HG02571 (cell line): ENCODE results near the gene ZFP3.
"Not testable (repeated sequence)": the region's sequence is repeated elsewhere in the genome, so short reads cannot be mapped to it uniquely, and the experiment has no call there.

ENCODE experiments used
- ATAC-seq: cut with Tn5 transposase; IDR thresholded peaks from one replicate; pipeline ENCODE4 v1.9.1; 2021; ENCODE audit warnings: mild to moderate bottlenecking, moderate library complexity; ENCODE audit not compliant: unreplicated experiment

Gene ZFP3

DNA sequence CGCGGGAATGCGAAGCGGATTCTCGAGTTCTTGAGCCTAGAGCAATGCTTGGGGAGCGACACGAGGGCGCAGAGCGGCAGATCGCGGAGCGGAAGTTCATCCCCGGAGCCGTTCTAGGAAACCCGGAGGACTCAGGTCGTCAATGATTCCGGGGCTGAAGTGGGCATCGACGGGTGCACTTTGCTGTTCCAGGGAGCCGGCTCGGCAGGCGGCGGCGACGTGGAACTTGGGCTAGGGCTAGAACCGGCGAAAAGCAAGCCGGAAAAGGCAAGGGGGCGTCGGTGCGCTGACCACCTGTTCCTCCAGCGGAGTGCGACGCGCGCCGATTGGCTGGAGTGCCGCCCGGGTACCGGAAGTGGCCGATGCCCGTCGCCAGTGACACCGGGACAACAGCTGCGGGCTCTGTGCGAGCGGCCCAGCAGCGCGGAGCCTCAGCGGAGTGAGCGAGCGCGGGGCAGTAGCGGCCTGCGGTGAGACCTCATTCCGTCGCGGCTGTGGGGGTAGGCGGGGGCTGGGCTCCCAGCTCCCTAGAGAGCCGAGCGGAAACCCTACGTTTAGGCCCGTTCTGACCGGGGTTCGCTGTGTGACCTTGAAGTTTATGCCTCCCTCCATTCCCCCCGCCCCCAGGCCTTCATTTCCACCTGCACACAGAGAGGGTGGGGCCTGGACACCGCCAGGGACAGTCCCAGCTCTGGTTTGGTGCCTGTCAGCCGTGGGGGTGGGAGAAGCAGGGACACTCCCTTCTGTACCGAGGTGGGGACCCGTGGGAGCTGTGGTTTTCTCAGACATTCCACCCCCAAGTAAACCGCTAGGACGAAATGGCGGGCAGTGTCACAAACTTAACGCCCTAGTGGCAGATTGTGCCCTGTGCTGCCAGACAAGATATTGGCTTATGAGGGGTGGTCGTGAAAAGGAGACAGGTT is at the start of gene ZFP3:
Gene ZFP3 (plus strand): TSS at position 362 of the 923 bp plus-strand sequence. CDS start 13,038 bp downstream, outside the sequence.
- ATAC-seq = peak; percentile 83

DNA sequence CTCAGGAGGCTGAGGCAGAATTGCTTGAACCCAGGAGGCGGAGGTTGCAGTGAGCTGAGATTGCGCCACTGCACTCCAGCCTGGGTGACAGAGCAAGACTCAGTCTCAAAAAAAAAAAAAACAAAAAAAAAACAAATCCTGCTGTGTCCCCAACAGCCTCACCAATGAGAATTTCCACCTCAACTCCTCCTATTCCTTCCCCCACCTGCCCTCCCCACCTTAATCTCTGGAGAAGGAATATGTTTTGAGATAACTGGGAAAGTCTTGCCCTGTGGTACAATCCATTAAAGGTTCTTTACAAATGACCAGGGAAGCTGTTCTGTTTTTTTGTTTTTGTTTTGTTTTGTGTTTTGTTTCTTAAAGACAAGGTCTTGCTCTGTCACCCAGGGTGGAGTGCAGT is 48.1 kb upstream of the ZFP3 start:
- not testable (repeated sequence) for ATAC-seq

DNA sequence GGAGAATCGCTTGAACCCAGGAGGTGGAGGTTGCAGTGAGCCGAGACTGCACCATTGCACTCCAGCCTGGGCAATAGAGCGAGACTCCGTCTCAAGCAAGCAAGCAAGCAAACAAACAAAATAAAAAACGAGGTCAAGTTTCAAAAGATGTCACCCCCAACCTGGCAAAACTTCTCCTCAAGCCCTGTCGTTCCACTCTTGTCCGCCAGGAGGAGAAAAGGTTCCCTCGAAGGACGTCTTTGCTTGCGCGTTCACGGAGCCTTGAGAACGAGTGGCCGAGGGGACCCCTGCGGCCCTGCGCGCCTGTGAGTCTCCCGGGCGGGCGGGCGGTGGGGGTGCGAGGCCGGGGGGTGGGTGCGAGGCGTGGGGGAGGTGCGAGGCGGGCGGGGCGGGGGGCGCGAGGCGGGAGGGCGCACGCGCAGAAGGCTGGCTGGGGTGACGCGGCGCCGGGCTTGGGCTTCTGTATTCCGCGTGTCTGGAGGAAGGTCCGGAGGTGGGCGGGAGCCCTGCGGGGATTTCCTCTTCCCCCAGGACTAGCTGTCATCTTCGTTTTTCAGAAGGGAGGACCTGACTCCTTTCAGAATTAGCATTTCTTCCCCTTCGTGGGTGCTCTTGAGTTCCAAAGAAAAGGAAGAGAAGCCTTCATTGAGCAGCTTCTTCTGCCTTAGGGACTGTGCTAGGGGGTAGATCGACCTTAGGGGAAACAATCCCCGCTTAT is 46.7 kb upstream of the ZFP3 start:
- no peak for ATAC-seq

DNA sequence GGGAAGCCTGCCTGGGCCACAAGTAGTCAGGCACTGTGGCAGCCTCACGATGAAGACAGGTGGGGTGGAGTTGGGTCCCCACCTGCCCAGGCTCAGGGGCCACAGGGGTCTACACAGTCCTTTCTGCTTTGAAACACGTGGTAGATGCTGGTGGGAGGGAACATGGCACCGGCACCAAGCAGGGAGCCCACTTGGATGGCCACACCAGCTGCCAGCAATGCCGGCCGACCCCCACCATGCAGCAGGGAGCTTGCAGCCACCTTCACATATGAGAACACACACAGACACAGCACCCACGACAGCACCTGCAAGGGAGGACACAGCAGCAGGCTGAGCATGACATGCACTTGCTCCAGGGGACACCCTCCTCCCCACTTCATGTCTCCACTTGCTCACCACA is 45.4 kb upstream of the ZFP3 start:
- ATAC-seq = no peak

DNA sequence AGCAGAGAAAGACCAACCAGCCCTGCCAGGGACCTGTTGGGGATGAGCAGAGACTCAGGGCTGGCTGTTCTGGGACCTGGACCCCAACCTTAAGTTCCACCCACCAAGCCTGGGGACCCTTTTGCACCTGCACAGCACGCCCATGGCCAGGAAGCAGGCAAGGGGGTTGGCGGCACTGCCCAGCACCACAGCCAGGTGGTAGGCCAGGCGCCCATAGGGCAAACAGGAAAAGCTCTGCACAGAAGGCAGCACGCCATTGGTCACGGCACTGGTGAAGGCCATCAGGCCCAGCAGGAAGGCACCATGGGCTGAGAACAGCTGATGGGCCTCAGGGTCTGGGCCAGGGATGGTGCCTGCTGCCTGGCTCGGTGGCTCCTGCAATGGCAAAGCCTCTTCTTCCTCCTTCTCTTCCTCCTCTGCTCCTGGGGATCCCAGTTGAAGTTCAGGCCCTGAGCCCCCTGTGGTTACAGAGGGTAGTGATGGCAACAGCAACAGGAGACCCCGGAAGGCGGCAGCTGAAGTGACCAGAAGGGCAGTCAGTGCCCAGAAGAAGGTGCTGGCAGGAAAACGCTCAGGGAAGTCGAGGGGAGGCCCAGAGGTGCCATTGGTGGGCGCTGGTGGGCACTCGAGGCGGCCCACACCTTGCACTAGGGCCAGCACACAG is 44.8 kb upstream of the ZFP3 start:
- no peak for ATAC-seq

DNA sequence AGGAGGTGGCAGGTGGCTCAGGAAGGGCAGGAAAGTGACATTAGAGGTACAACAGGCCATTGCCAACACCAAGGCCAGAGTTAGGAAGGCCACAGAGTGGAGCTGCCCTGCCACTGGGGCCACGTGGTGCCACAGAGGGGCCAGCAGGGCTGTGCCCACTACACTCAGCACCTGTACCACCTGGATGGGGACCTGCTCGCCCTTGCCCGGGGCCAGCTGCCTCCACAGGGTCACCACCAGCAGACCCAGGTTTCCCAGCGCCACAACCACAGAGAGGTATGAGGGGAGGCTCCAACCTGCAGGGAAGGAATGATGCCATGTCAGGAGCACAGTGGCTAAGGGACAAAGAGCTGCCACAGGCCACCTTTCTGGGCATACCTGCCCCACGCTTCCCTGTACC is 44.2 kb upstream of the ZFP3 start:
- no peak for ATAC-seq

DNA sequence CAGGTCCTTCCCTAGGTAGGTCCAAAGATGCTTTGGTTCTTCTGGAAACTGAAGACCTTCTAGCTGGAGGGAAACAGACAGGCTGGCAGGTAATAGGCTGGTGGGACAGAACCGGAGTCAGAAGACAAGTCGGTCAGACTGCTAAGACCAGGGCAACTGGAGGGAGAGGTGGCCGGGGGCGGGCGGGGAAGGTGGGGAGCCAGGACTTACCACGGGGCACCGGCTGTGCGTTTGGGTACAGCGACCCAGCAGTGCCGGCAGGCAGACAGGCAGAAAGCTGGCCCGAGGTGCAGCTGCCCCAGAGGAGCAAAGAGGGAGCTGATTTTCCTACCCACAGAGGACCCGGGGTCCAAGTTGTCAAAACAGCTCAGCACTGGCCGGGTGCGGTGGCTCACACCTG is 43.6 kb upstream of the ZFP3 start:
- ATAC-seq = no peak

DNA sequence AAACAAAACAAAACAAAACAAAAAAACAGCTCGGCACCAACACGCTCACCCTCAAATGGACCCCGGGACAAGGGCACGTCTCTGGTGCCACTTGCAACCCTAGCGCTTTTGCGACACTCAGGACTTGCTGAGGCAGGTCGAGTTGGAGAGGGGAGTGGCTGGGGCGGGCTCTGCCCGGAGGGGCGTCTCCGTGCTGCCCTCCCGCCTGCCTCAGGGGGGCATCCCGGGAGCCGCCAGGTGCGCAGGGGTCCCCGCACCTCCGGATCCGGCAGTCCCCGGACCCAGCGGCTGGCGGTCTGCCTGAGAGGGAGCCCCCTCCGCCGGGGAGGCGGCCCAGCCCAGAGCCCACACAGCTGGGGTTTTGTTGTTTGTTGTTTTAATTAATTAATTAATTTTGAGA is 43.0 kb upstream of the ZFP3 start, which contains the start of gene SLC52A1:
Gene SLC52A1 (minus strand): TSS at position 112 of the 400 bp plus-strand sequence. CDS start 820 bp downstream, outside the sequence.
- ATAC-seq = no peak

DNA sequence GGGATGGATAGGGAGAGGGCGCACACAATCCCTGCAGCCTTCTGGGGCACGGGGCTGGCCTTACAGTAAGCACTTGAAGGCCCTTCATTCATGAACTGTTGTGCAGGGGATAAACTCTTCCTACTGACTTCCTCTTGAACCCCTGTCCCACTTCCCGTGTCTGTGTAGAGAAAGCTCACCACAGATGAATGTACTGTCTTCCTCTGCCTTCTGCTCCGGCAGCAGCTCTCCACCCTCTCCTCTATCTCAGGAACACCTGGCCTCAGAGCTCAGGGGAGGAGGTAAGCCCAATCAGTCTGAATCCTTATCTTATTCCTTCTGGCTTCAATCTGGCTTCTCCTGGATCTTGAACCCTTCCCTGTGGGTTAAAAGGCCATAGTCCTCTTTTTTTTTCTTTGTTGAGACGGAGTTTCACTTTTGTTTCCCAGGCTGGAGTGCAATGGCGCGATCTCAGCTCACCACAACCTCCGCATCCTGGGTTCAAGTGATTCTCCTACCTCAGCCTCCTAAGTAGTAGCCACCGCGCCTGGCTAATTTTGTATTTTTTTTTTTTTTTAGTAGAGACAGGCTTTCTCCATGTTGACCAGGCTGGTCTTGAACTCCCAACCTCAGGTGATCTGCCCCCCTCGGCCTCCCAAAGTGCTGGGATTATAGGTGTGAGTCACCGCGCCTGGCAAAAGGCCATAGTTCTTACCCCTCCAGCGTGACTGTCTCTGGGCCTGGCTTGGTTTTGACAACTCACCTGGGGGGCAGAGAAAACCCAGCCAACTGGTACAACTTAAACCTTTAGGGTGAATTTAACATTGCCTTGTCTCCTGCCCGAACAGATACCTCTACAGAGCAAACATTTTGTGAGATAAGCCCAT is 35.9 kb upstream of the ZFP3 start:
- ATAC-seq = no peak

DNA sequence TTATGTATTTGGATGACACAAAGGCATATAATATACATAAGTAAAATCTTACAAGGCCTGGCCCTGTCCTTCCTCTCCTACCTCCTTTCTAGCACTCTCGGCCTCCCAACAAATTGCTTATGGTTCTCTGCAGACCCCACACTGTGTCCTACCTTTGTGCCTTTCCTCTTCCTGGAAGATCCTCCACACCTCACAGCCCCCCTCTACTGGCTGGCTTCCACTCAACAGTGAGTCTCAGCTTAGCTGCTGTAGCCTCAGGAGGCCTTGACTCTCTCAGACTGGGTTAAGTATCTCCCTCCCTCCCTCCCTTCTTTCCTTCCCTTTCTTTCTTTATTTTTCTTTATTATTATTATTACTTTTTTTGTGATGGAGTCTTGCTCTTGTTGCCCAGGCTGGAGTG is 34.7 kb upstream of the ZFP3 start:
- no peak for ATAC-seq

DNA sequence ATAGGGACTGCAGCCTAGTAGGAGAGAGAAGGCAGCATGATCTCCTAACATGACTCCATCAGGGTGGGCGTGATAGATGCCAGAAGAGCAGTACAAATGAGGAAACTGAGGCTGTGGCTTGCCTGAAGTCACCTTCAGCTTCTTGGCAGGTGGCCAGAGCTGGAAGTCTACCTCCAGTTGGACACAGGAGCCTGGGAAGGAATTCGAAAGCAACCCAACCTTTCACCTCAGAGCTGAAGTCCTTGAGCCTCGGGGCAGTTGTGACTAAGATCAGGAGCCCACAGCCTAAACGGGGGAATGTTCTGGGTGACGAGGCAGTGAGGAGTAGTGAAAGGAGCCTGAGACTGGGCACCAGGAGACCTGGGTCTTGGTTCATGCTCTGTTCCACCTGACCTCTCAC is 33.6 kb upstream of the ZFP3 start:
- ATAC-seq = no peak

DNA sequence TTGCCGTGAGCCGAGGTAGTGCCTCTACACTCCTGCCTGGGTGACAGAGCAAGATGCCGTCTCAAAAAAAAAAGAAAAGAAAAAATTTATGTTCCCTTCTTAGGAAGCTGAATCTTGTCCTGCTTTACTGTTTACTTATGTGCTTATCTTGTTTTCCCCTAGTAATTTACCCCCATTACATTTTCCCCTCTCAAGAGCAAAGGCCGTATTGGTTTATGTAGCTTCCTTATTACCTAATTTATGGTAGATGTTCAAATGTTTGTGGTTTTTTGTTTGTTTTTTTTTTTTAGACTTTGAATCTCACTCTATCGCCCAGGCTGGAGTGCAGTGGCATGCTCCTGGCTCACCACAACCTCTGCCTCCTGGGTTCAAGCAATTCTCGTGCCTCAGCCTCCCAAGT is 32.8 kb upstream of the ZFP3 start:
- ATAC-seq = no peak

DNA sequence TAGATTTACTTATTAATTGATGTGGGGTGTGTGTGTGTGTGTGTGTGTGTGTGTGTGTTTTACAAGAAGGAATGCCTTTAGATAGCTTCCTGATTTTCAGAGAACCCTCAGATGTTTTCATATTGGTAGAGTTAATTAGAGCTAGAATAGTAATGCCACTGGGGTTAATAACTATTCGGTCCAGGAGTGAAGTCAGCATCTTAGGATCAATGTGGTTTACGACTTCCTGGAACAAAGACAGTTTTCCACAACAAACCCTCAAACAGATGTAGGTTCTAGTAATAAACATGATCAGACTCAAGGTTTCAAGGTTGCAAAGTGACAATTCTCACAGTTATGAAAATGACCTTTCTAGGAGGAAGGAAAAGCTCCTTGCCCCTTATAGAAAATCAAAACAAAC is 30.8 kb upstream of the ZFP3 start:
- no peak for ATAC-seq

DNA sequence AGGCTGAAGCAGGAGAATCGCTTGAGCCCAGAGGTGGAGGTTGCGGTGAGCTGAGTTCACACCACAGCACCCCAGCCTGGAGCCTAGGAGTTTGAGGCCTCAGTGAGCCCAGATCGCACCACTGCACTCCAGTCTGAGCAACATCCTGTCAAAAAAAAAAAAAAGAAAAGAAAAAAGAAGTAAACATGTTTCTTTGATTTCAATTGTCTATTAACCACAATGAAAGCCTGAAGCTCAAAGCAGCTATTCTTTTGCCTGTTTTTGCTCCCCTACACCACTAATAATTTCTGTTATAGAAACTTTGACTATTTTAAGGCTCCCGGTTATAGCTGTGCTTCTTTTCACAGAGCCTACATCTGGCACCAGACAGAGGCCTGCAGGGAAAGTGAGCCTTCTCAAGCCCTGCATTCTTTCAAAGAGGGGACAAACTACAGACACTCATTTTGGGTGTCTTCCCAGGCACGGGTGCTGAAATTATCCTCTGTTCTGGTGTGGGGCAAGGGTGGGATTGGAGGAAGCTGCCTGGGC is 28.9 kb upstream of the ZFP3 start:
- no peak for ATAC-seq

DNA sequence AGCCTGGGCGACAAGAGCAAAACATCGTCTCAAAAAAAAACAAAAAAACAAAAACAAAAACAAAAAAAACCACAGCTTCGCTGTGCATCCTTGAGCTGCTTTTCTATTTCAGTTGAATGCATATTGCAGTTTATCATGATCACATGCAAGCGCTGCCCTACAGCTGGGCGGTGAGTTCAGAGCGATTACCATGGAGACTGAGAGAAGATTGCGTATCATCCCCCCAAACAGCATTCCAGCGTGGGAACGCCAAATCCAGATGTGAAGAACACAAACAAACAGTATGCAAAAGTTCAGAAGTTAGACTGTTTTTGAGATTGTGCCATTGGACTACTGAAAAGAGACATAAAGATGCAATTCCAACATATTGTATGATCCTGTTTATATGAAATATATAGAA is 28.0 kb upstream of the ZFP3 start:
- no peak for ATAC-seq

DNA sequence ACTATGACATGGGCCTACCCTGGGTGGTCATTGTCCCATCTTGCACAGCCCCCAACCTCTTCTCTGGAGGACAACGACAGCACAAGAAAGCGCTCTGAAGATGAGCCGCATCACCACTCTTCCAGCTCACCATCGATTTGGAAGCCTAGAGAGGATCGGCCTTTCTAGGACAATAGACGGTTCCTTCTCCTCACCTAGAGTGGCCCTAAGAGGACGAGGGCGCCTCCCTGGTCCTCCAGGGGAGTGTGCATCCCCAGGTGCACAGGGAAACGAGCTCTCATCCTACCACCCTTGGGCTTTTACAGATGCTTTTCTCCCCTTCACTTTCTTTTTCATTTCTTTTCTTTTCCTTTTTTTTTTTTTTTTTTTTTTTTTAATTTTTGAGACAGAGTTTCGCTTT is 22.7 kb upstream of the ZFP3 start:
- ATAC-seq = no peak

DNA sequence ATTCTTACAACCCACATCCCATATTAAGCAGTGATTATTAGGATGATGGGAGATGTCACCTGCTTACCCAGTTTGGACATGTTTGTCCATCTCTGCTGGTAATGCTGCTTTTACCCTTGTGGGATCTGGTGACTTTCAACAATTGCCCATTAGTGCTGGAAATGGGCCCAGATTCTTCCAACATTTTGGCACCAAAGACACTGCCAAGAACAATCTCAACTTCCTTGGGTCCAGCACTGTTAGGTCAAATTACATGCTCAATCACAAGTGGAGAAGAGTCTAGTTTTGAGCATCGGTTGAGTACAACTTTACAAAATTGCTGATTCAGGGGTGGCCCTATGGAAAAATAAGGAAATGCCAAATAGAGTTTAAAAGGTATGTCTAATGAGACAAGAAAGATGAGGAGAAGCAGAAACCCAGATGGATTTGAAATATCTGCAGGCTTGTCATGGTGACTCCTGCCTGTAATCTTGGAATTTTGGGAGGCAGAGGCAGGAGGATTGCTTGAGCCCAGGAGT is 13.0 kb upstream of the ZFP3 start:
- no peak for ATAC-seq

DNA sequence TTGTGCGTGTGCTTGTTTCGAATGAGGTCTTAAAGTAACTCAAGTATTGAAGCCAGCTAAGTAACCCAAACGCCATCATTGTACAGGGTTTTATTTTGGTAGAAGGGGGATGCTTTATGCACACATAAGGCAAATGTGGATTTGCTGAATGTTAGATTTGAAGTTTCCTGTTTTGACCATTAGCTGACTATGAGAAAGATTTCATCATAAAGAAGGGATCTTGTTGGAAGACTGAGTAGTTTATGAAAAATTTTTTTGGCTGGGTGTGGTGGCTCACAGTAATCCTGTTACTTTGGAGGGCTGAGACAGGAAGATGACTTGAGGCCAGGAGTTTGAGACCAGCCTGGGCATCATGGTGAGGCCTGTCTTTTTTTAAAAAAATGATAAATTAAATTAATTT is 10.0 kb upstream of the ZFP3 start:
- ATAC-seq = no peak

DNA sequence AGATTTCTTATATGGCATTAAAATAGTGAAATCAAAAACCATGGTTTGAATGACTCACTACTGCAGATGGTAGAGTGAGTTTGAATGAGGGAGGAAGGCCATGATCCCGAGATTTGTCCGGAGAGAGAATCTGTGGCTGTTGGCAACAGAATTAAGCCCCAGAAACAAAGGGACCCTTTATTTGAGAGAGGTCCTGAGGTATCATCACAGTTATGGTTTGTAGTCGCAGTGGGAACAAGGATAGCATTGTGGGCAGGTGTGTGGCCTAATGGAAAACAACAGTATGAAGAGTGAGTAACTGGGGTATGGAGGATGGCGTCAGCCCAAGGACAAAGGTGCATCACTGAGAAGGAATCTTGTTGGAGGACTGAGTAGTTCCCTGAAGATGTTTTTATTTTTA is 8.5 kb upstream of the ZFP3 start:
- no peak for ATAC-seq

DNA sequence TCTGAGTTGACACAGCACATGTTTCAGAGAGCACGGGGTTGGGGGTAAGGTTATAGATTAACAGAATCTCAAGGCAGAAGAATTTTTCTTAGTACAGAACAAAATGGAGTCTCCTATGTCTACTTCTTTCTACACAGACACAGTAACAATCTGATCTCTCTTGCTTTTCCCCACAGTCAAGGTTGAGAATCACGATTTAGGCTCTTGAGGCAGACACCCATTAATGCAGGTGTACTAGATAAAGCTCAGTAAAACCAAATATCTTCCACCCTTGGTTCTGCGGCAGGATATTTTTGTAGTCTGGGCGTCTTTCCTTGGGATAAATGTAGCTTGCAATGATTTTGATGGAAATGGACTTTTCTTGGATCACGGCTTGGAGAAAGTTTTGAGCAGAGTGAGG is 2.8 kb upstream of the ZFP3 start:
- ATAC-seq = not testable (repeated sequence)
